OCI-LY1 (cell line): ENCODE measurements around the gene SLC2A4.

Experiments used
- CTCF ChIP-seq: fragments of 200-600 bp; sonication (generic), shearing (Covaris generic); IDR thresholded peaks from 2 replicates; pipeline ENCODE4 v1.5.1; 2017; ENCODE audit warnings: mild to moderate bottlenecking, antibody characterized with exemption, low read length, moderate library complexity, mixed read lengths
- EZH2 ChIP-seq: fragments of 200-600 bp; sonication (generic), shearing (Covaris generic); IDR thresholded peaks from 2 replicates; pipeline ENCODE4 v1.8.0; 2017; ENCODE audit warnings: borderline replicate concordance, mixed run types, mild to moderate bottlenecking, antibody characterized with exemption, low read length, moderate library complexity, mixed read lengths

- no peak for TF ChIP-seq CTCF
- no peak for TF ChIP-seq EZH2
Measured at GRCh38 chr17:7253082-7253481, 28.4 kb upstream of the SLC2A4 start.
